ENCODE measurements around the gene COX20.

- no peak for TF ChIP-seq EP300 (IDR thresholded peaks at IDR 0.05; ENCODE audit: low read depth)
- TF ChIP-seq, protein P1, sequence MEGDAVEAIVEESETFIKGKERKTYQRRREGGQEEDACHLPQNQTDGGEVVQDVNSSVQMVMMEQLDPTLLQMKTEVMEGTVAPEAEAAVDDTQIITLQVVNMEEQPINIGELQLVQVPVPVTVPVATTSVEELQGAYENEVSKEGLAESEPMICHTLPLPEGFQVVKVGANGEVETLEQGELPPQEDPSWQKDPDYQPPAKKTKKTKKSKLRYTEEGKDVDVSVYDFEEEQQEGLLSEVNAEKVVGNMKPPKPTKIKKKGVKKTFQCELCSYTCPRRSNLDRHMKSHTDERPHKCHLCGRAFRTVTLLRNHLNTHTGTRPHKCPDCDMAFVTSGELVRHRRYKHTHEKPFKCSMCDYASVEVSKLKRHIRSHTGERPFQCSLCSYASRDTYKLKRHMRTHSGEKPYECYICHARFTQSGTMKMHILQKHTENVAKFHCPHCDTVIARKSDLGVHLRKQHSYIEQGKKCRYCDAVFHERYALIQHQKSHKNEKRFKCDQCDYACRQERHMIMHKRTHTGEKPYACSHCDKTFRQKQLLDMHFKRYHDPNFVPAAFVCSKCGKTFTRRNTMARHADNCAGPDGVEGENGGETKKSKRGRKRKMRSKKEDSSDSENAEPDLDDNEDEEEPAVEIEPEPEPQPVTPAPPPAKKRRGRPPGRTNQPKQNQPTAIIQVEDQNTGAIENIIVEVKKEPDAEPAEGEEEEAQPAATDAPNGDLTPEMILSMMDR (IDR thresholded peaks at IDR 0.05) = no peak
These were observed 51.8 kb downstream of the COX20 start for GRCh38 chr1:244887281-244887680.
